ENCODE results near the gene FAM219A.
A peak's percentile ranks its signal among the peaks of the same experiment; 100 is the strongest.
"Not testable (repeated sequence)": the region's sequence is repeated elsewhere in the genome, so short reads cannot be mapped to it uniquely, and the experiment has no call there.

Gene FAM219A

DNA sequence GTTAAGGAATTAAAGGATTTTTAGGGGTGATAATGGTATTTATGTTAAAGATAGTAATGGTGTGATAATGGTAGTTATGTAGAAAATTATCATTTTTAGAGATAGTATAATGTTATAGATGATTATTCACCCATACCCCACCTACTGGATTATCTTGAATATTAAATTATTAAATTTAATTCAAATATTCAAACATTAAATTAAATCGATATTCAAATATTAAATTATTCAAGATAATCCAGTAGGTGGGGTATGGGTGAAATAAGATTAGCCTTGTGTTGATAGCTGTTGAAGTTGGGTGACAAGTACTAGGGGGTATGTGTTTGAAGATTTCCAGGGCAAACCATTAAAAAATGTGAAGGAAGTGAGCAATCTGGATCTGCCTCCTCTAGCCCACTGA is 15.6 kb downstream of the FAM219A start:
- no peak for DNase-seq

DNA sequence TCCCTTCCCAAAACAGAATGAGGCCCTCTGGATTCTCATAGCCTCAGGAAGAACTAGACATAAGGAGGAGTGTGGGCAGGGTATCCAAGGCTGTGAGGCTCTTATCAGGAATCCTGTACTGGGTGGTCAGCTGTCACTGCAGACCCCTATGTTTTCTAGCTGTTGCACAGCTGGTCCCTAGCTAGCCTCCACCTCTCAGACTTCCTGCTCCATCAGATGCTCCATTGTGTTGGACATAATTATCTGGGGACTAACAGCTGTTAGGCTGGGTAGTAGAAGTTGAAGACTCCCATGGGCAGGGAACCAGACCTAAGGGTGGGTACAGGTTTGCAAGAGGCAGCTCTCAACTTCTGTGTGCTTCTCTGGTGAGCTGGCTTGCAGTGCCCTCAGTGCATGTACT is 18.4 kb downstream of the FAM219A start:
- DNase-seq: no peak

DNA sequence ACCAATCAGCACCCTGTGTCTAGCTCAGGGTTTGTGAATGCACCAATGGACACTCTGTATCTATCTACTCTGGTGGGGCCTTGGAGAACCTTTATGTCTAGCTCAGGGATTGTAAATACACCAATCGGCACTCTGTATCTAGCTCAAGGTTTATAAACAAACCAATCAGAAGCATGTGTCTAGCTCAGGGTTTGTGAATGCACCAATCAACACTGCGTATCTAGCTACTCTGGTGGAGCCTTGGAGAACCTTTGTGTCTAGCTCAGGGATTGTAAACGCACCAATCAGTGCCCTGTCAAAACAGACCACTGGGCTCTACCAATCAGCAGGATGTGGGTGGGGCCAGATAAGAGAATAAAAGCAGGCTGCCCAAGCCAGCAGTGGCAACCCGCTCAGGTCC is 19.9 kb downstream of the FAM219A start:
- DNase-seq: not testable (repeated sequence)

DNA sequence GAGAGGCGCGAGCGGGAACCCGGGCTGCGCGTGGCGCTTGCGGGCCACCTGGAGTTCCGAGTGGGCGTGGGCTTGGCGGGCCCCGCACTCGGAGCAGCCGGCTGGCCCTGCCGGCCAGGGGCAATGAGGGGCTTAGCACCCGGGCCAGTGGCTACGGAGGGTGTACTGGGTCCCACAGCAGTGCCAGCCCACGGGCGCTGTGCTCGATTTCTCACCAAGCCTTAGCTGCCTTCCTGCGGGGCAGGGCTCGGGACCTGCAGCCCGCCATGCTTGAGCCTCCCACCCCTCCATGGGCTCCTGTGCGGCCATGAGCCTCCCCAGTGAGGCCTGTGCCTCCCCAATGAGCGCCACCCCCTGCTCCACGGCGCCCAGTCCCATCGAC is 20.5 kb downstream of the FAM219A start:
- not testable (repeated sequence) for DNase-seq

DNA sequence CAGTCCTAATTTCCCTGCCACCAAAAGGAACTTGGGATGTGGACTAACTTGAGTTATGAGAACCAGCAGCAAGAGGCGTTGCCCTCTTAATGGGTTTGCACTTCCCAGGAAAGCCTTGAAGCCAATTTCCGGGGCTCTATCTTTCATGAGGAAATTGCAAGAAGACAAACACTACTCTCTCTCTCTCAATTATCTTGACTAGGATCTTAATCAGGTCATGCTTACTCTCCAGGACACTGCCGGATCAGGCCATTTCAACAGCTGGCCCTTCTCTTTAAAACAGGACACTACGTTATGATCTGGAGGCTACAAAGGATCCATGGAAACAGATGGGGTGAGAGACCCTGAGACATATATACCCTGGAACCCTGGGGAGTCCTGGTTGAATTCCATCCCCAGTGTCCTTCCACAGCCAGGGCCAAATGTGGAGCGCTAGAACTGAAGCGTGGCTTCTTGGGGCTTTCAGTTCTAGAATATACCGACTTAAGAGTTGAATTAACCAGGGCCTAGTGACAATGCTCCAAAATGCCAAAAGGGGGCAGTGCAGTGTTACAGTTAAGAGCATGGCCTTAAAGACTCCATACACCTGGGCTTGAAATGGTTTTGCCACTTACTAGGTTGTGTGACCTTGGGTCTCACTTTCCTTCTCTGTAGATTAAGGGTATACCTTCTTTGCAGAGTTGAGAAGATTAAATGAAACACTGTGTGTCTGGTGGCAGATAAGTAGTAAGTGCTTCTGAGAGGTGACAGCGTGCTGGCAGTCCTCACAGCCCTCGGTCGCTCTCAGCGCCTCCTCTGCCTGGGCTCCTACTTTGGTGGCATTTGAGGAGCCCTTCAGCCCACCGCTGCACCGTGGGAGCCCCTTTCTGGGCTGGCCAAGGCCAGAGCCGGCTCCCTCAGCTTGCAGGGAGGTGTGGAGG is 21.1 kb downstream of the FAM219A start:
- DNase-seq: peak; percentile 90

DNA sequence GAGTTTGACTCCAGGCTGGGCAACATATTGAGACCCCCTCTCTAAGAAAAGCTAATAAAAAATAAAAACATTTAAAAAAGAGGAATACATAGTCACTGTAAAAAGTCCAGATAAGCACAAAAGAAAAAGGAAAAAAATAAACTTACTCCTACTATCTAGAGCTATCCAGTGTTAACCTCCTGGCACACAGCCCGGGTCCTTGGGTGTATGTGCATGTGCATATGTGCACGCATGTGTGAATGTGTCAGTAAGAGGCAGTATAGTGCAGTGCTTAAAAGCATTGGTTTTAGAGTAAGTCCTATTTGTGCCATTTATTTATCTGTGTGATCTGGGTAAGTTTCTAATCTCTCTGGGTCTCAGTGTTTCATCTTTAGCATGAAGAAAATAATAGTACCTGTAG is 26.7 kb downstream of the FAM219A start:
- peak; percentile 41 for DNase-seq

DNA sequence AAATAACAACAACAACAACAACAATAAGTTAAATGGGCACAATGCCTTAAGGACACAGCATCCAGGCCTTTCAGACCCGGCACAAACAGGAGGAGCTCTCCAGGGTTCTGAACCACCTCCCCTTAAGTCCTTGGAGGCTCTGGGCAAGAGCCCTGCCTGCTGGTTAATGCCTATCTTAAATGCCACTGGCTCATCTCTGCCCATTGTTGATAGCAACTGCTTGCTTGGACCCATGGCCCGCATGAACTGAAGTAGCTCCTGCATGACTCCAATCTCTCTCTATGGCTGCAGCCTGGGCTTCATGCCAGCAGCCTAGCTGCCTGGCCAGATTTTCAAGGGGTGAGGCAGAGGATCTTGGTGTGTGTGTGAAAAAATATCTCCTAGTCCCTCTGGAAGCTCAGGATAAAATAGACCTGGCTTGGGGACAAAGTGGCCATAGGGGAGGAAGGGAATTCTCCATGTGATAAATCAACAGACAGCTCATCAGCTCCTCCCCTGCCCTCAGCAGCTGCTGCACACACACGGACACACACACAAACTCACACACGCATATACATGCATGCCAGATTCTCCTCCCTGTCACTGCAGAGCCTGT is 27.4 kb downstream of the FAM219A start:
- DNase-seq: peak; percentile 79

DNA sequence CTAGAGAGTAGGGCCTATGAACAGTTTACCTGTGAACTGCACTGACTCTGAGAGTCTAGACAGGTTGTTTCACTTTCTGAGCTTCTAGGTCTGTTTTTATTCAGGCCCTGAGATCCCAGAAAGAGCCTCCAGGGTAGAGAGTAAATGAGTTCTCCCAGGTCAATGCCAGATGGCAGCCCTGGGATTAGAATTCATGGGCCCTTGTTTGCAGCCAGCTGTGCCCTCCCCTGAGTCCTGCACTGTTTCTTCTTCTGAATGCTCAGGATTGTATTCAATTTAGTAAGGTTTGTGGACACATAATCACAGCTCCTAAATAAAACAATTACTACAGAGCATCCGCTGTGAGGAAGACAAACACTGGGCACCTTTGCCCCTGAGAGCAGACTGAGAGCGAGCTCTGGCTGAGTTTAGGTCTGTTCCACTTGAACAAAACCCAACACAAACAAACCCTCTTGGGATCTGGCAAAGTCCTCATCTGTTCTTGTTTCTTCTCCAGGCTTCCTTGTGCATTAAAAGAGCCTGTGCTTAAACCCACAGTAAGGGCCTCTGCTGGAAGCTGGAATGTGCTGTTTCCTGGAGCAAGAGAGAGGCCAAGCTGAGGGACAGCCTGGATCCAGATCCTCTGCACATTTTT is 29.9 kb downstream of the FAM219A start:
- DNase-seq: peak; percentile 34

DNA sequence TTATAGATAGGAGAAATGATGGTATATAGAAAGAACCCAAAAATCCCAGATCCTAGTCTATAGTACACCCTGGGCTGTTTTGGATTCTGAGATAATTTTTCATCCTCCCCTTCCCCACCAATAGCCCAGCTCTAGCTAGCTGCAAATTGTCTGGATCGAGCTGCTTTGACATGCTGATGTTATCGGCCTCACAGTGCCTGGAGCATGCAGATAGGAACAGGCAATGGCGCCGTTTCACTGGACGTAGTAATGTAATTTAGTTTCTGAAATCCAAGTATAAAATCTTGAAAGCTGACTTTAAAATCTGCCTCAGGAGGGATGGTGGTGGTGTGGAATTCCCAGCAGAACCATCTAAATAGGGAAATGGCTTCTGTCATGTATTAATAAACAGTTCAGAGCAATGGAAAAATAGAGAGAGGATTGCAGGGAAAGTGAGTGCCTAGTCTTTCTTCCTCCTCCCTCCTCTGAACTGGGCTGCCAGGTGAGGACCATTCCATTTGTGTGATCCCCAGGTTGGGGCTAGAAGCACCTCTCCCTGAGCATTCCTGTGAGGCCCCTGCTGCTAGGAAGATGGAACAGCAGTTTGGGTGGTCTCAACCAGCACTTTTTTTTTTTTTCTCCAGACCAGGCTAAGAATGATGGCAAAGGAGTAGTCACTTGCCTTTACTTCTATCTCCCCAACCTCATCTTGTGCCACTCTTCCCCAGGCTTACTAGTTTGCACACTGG is 31.9 kb downstream of the FAM219A start:
- DNase-seq: no peak

DNA sequence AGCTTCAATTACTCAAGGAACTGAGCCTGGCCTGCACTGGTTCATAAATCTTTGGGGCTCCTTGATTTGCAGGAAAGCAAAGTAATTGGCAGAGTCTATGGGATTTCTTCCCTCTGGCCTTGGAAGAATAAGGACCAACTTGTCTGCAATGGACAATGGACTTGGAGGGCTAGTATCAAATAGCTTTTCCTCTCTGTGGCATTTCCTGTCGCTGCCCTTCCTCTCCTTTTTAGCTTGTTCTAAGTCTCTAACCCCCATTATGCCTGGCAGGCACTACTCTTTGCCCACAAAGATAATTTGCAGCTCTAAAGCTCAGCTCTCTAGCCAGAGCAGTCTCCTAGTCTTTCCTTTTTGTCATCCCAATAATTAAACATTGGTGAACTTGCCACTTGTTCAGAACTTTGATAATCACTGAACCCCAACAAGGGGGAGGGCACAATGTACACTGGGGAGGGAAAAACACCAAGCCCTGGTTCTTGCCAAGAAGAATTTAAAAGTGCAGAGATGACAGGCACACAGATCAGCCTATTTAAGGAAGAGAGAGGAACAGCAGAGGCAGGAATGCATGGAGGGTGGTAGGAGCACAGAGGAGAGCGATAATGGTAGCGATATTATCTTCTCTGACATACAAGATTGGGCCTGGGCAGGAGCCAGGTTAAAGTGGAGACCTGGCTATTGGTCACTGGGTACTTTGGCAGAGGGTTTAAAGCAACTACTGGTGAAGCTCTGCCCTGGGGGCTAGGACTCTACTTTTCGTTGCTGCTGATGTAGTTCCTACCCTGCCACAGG is 38.5 kb downstream of the FAM219A start:
- no peak for DNase-seq

DNA sequence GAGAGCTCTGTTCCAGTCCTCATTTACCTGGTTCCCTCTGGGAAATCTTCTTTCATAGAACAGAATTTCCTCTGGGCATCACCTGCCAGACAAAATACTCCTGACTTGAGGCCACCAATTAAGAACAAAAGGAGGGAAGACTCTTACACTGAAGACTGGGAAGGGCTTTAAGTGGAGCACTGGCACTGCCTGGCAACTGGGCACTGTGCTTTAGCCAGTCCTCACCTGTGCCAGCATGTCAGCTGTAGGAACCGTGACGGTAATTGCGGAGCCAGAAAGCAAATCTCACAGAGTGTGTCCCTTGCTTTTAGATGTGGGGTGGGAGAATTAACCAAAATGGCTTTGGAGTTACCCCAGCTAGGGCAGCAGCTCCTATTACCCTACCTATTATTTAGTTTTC is 40.6 kb downstream of the FAM219A start:
- no peak for DNase-seq

DNA sequence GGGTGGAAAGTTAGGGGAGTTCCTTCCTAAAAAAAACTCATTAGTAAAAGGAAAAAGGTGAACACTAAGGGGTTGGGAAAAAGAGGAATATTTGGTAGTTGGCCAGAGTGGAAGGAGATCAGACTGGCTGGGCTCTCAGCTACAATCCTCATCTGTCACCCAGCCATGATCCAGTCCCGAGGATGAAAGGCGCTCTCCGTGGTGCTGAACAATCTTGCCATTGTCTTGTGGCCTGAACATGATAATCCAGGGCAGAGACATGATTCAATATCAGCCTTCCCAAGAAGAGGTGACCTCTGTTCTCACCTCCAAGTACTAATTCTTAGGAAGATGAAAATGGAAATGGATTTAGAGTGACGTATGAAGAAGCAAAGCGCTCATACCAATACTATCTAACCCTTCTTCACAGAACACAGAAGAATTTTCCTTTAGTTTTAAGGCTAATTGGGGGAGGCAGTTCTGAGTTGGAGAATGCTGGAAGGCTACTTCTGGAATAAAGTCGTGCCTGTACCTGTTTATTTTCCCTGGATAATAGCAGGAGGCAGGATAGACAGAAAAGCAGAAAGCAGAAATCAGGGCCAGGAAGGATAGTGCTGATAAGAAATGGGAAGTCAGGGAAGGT is 45.0 kb downstream of the FAM219A start:
- no peak for DNase-seq

DNA sequence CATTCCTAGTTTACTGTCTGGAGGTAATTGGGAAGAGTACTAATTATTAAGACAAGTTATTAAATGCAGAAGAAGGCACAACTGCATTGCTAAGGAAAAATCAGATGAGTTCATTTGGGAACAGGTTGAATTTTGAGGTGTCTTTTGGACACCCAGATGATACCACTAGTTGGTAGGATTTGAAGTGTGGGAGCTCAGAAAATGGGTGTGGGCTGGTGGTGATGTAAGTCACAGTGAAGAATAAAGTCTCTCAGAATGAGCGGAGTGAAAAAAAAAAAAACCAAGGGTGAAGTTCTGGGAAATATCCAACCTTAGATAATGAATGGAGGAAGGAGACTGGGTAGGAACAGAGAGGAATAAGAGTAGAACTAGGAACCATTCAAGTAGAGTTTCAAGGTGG is 46.0 kb downstream of the FAM219A start:
- DNase-seq: no peak

DNA sequence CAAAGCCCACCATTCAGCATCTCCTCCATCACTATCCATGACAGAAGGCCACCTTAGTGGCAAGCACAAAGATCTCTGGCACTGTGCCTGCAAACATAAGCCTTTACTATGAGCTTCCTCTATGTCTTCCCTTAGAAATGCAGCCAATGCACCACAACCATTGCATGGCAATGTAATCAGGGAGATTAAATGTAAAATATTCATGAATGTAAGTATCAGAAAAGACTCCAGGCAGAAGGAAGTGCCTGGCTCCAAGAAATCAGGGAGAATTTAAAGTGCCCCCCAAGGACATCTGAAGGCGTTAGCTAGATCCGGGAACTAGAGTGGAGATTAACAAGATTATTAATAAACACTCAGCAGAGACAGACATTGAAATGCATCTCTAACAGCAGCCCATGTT is 49.2 kb downstream of the FAM219A start:
- no peak for DNase-seq

DNA sequence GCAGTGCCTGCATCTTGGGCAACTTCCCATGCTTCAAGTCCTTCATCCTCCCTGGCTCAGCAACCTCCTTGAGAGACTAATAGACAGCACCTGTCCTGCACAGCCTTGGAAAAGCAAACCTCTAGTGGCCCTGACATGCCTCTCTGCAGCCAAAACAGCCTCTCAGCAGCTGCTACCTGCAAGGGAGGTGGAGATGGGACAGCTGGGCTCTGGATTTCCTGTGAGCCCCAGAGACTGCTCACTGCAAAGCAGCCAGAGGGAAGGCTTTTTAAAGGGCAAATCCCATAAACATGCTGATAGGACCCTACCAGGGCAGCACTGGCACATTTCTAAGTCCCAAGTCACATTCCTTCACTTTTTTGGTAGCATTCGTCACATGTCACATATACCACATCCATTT is 50.2 kb downstream of the FAM219A start:
- DNase-seq: peak; percentile 17

DNA sequence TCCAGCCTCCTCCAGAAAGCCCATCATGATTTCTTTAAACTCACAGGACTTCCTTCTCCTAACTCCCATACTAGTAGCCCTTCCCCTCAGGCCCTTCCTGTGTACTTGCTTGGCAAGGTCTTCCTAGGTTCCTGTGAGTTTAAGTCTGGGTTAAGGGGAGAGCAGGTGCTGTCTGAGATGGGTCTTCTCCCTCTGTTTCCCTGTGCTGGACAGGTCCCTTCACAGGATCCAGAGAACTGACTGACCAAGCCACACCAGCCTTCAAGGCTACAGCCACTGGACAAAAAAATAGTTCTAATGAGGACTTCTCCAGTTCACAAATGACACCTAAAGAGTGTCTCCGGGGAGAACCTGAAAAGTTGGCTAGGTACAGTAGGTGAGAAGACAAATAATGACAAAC is 52.2 kb downstream of the FAM219A start:
- no peak for DNase-seq

DNA sequence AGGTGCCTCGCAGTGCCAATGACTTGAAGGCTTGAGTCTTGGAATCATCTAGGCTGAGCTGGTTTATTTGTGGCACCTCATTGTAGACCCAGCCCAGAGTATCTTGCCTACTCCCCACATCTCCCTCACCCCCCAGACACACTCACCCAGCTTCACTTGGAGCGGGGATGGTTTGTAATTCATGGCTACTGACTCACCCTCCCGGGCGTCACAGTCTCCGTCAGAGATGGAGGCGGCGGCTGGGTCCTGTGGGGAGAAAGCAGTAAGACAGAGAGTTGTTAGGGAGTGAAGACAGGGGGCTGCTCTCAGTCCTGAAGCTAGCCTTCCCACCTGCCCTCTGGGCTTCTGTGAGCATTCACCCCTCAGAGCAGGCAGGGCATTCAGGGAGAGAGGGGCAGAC is 52.7 kb downstream of the FAM219A start:
- no peak for DNase-seq

DNA sequence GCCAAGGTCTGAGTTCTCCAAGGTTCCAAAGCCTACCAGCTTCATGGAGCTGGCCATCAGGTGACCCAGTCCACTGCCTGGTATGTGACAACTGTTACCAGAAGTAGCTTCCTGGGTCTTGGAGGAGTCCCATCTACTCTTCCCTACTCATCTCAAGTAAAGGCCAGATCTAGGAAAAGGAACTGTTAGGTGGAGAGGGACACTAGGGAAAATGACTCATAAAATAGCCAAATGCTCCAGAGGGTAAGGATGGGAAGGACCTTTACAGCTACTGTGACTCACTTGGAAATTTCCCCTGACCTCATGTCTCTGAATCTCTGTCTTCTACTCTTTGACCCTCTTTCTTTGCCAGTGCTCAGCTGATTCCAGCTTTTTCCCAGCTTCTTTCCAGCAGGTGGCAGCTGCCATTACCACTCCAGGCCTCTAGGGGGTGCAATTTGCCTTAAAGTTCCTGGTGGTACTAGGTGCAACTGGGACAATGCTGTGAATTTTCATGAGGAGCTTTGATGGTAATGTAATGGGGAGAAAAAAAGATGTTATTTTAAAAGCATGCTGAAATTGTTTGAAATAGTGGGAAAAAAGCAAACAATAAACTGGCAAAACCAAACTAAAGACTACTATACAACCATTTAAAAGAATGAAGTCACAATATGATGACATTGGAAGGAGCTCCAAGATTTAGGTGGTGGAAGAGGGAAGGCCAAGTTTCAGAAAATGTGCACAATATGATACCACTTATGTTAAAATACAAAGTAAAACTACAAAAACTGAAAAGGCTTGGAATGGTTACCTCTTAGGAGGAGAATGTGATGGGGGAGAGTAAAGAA is 54.6 kb downstream of the FAM219A start:
- peak; percentile 75 for DNase-seq

DNA sequence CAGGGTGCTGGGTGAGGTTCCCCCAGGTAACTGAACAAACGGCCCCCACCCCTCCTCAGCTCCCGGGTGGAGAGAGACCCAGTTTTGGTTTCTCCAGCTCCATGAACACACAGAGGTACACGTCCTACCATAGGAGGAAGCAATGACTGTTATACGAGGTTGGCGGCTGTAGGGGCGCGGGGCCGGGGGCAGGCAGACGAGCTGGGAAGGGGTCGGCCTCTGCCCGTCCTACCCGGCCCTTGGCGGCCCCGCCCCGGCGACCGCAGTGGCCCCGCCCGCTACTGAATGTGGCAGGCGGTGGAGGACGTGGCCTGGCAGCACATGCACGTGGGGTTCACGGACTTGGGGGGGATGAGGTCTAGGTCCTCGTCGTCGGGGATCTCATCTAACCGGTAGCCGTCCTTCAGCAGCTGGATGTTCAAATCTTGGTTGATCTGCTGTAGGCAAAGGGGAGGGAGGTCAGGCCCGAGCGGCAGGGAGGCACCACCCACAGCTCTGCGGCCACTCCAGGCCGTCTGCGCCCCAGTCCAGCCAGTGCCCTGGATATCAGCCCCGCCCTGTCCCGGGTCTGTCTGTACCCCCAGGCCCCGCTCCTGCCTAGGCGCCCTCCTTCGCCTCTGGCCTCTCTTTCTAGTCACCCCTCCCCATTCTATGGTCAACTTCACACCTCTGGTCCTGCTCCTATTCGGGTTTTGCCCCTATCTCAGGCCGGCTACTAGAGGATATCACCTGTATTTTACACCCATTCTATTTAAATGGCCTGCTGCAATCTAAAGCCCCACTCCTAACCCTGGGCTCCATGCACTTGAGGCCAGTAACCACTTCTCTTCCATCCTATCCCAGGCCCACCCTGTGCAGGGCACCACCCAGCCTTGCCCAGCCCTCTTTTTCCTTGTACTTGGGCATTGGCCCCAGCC is 57.4 kb downstream of the FAM219A start:
- no peak for DNase-seq

DNA sequence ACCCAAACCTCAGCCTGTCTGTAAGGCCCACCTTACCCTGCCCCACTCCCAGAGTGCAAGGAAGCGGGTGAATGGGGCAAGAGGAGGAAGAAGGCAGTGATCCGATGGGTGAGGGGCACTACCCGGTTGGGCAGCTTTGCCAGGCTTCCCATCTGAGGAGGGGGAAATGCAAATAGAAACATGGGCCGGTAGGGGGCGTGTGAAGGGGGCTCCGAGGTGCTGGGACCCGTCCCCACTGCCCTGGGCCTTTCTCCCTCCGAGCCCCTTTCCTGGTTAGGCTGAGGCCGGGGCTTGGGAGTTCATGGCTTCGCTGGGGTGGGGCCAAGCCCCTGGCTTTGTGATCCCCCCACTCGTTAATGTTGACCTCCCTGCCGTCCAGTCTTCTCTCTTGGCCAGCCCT is 58.1 kb downstream of the FAM219A start:
- no peak for DNase-seq

Data from NCI-H1694 (cell line).